Body of pancreas (tissue), 4 donors: ENCODE measurements around the gene ATP2C2.

Source experiments
- POLR2A ChIP-seq, 3 donors: fragments of 450-650 bp; IDR thresholded peaks; one replicate each; pipeline ENCODE4 v1.6.1; 2016; ENCODE audit warnings: antibody characterized with exemption in 3 of 3, mild to moderate bottlenecking in 2 of 3
- TF ChIP-seq, protein P1 (sequence below), 7 experiments: fragments of 450-650 bp in 4 of 7; fragments of 200-600 bp in 3 of 7; sonication (generic) in 3 of 7; IDR thresholded peaks; one replicate each; pipeline ENCODE4 v1.5.1; 2016 to 2019; ENCODE audit warnings: antibody characterized with exemption in 7 of 7

DNA sequence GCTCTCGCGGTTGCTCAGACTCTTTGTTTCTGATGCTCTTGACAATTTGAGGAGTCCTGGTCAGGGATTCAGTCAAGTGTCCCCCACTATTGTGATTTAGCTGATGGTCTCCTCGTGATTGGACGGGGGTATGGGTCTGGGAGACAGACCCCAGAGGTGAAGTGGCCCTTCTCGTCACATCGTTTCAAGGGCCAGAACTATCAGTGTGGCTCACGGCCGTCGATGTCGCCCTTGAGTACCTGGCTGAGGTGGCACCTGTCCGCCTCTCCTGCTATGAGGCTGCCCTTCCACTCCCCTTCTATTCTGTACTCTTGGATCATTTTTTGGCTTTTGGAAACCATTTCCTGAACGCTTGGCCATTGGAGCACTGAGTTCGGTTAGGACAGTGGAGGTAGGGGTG lies 143.5 kb downstream of the ATP2C2 start:
- TF ChIP-seq, protein P1, sequence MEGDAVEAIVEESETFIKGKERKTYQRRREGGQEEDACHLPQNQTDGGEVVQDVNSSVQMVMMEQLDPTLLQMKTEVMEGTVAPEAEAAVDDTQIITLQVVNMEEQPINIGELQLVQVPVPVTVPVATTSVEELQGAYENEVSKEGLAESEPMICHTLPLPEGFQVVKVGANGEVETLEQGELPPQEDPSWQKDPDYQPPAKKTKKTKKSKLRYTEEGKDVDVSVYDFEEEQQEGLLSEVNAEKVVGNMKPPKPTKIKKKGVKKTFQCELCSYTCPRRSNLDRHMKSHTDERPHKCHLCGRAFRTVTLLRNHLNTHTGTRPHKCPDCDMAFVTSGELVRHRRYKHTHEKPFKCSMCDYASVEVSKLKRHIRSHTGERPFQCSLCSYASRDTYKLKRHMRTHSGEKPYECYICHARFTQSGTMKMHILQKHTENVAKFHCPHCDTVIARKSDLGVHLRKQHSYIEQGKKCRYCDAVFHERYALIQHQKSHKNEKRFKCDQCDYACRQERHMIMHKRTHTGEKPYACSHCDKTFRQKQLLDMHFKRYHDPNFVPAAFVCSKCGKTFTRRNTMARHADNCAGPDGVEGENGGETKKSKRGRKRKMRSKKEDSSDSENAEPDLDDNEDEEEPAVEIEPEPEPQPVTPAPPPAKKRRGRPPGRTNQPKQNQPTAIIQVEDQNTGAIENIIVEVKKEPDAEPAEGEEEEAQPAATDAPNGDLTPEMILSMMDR (IDR thresholded peaks at IDR 0.05) = no peak
- TF ChIP-seq POLR2A (IDR thresholded peaks at IDR 0.05) = no peak
